Activated T-helper 1 cell treated with anti-CD3 and anti-CD28 coated beads, Interleukin-12 subunit alpha, Interleukin-12 subunit beta, Interleukin-2, Interleukin-4 antibody, amounts not matched to agents 30 ng/mL and 10 ng/mL and 1 ng/mL, durations not matched to agents 14 hours and 24 hours and 36 hours (primary cell): ENCODE measurements around the gene SULT1E1. TPM values are rescaled to one million over a fixed set of nuclear protein-coding genes. Genes with fewer than 3 reads are reported as not detected.

ENCODE experiments used
- DNase-seq: peaks from one replicate; pipeline ENCODE4 v3.0.0; 2021; ENCODE audit warnings: low spot score
- H3K27ac Mint-ChIP-seq: one replicate; pipeline ENCODE4 v1.8.0; 2021; ENCODE audit warnings: mild to moderate bottlenecking, mixed read lengths
- H3K27me3 Mint-ChIP-seq: one replicate; pipeline ENCODE4 v1.8.0; 2022; ENCODE audit warnings: mild to moderate bottlenecking, moderate library complexity, mixed read lengths; ENCODE audit not compliant: insufficient read depth
- H3K36me3 Mint-ChIP-seq: one replicate; pipeline ENCODE4 v1.8.0; 2021; ENCODE audit warnings: low read depth, mixed read lengths
- H3K4me1 Mint-ChIP-seq: one replicate; pipeline ENCODE4 v1.8.0; 2021; ENCODE audit warnings: low read depth, mixed read lengths
- H3K4me3 Mint-ChIP-seq: one replicate; pipeline ENCODE4 v1.8.0; 2021; ENCODE audit warnings: mild to moderate bottlenecking, moderate library complexity, mixed read lengths
- H3K9me3 Mint-ChIP-seq: one replicate; pipeline ENCODE4 v1.8.0; 2021; ENCODE audit warnings: mixed read lengths
- intact Hi-C: fragments of 100-400 bp; cut with micrococcal nuclease; formaldehyde crosslinking; loops from one replicate; pipeline ENCODE4 v1.15.1; 2024
- total RNA-seq: library from RNA; stranded (reverse); gene quantifications from 2 replicates; pipeline ENCODE4 v1.2.3, GENCODE V29; 2022

Gene SULT1E1
- total RNA-seq, 1 donor from 2014 or later: not detected

DNA sequence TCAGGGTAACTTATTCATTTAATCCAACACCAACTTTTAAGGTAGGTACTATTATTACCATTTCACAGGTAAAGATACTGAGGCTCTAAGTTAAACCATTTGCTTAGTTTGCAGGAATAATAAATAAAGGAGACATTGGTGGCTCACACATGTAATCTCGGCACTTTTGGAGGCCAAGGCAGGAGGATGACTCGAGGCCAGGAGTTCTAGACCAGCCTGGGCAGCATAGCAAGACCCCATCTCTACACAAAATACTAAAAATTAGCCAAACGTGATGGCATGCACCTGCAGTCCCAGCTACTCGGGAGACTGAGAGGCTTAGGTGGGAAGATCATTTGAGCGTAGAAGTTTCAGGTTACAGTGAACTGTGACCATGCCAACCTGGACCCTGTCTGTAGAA lies 37.7 kb downstream of the SULT1E1 start:
- peaks cover 5% of the 10 kb centered on the region for H3K4me1 Mint-ChIP-seq
- peaks cover 2% of the 10 kb centered on the region for H3K27me3 Mint-ChIP-seq
- H3K9me3 Mint-ChIP-seq: no peaks in the 10 kb centered on the region
- intact Hi-C loops: no loop called here
- no peak for DNase-seq
- no peak overlapping the region for H3K27ac Mint-ChIP-seq
- no peaks in the 10 kb centered on the region for H3K36me3 Mint-ChIP-seq
- no peak overlapping the region for H3K4me3 Mint-ChIP-seq

DNA sequence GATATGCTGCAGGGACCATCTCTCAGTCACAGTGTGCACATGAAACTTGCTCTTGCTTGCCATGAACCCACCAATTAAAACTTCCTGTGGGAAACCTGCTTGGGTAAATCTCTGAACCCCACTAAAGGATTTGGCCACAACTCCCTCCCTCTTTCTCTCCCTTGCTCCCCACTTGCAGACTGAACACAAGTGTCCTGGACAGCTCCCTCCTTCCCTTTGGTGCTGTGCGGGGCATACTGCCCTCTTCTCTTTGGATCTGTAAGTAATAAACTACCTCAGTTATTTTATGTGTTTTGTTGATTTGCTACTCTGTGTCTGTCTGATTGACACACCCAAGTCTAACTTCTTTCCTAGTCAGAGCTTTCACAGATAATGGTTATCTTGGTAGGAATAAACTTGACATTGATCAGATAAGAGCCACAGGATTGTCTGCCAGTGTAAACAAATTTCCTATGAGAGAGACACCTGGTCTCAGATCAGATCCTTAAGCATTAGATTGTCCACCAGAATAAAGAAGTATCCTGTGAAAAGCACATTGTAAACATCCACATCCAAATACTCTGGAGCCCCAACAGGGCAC lies 41.8 kb downstream of the SULT1E1 start:
- DNase-seq: no peak
- H3K27ac Mint-ChIP-seq: no peak overlapping the region
- H3K9me3 Mint-ChIP-seq: no peaks in the 10 kb centered on the region
- no peak overlapping the region for H3K4me3 Mint-ChIP-seq
- H3K4me1 Mint-ChIP-seq: no peaks in the 10 kb centered on the region
- intact Hi-C loops: no loop called here
- H3K27me3 Mint-ChIP-seq: peaks cover 2% of the 10 kb centered on the region
- no peaks in the 10 kb centered on the region for H3K36me3 Mint-ChIP-seq

DNA sequence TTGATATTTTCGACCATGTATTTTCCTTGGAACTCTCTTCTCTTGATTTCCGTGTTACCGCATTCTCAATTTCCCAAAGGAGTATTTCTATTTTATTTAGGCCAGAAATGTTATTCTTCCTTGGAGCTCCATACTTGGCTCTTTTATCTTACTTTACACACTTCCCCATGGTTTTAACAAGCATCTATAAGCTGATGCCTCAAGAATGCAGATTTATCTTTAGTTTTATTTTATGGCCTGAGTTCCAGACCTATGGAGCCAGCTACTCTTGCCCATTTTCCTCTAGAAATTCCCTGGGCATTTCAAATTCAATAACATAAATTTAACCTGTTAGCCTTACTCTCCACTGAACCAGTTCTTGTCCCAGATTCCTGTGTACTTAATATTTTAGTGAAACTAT lies 43.7 kb downstream of the SULT1E1 start:
- Mint-ChIP-seq H3K36me3 (no peaks in the 10 kb centered on the region), H3K27ac (no peak overlapping the region), H3K9me3 (no peaks in the 10 kb centered on the region), H3K4me3 (no peak overlapping the region), H3K27me3 (peaks cover 2% of the 10 kb centered on the region), H3K4me1 (no peaks in the 10 kb centered on the region)
- no peak for DNase-seq
- intact Hi-C loops: no loop called here

DNA sequence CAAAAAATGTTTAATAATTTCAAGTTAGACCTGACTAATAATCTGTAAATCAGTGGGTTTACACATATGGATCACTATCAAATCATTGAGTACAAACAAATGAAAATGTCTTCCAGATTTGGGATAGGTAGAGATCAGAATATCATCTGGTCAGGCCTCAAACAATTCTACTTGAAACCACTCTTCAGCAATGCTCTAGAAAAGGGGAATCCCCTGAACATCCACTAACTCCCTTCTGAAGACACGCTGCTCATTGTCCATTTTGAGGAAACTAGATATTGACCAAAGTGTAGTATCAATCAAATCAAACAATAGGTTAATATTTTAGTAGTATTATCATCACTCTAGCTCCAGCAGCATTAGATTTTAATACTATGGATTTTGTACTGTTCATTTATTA lies 46.3 kb downstream of the SULT1E1 start:
- no peaks in the 10 kb centered on the region for H3K36me3 Mint-ChIP-seq
- DNase-seq: no peak
- peaks cover 2% of the 10 kb centered on the region for H3K27me3 Mint-ChIP-seq
- no peaks in the 10 kb centered on the region for H3K9me3 Mint-ChIP-seq
- no peak overlapping the region for H3K4me3 Mint-ChIP-seq
- intact Hi-C loops: no loop called here
- H3K27ac Mint-ChIP-seq: no peak overlapping the region
- no peaks in the 10 kb centered on the region for H3K4me1 Mint-ChIP-seq

DNA sequence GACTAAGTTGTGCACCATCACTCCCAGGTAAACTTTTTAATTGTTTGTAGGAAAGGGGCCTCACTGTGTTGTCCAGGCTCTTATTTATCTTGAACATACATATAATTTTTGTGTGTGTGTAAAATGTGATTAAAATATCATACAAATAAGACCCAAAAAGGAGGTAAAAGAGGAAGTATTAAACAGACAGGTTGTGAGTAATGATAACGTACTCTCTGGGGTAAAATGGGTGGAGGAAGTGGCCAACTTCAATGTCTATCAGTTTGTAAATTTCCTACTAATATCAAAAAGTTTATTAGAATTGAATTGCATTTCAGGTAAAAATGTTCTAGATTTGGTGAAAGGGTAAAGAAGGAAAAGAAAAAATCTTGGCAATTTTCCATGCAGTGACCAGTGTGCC lies 48.8 kb downstream of the SULT1E1 start:
- Mint-ChIP-seq H3K9me3 (no peaks in the 10 kb centered on the region), H3K27ac (no peak overlapping the region), H3K36me3 (no peaks in the 10 kb centered on the region), H3K4me1 (no peaks in the 10 kb centered on the region), H3K4me3 (no peak overlapping the region), H3K27me3 (no peaks in the 10 kb centered on the region)
- no peak for DNase-seq
- intact Hi-C loops: no loop called here

DNA sequence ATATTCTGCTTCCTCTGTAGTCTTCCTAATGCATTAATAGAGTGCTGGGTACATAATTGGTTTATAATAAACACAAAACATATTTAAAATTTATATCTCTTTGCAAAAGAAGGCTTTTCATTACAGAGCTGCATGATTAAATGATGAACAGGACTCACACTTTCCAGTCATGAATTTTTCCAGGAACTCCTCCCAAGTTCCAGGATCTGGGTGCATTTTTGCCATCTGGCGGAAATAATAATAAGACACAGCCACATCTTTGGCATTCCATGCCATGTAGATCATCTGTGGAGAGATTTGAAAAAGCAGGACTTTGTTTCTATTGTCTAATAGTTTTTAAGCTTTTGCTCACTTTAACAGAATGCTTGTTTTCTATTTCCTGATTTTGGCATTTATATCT lies 59.3 kb downstream of the SULT1E1 start:
- H3K27ac Mint-ChIP-seq: no peak overlapping the region
- H3K4me1 Mint-ChIP-seq: no peaks in the 10 kb centered on the region
- no peak for DNase-seq
- H3K9me3 Mint-ChIP-seq: no peaks in the 10 kb centered on the region
- H3K27me3 Mint-ChIP-seq: peaks cover 5% of the 10 kb centered on the region
- no peaks in the 10 kb centered on the region for H3K36me3 Mint-ChIP-seq
- no peak overlapping the region for H3K4me3 Mint-ChIP-seq
- intact Hi-C loops: no loop called here

DNA sequence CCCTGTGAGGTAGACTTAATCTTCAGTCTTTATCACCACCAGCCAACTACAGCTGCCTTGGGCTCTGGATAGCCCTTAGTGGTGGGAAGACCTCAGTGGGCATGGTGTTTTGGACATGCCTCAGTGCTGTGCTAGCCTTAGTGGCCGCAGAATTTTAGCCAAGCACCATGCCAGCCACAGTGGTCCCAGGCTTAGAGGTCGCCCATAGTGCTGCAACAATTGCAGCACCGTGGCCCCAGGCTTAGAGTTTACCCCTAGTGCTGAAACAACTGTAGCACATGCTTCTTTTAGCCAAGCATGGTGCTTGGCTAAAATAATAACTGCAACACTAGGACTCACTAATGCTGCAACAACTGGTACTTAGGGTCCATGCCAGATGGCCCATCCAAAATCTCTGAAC lies 60.6 kb downstream of the SULT1E1 start:
- peaks cover 5% of the 10 kb centered on the region for H3K27me3 Mint-ChIP-seq
- no peak overlapping the region for H3K4me3 Mint-ChIP-seq
- intact Hi-C loops: no loop called here
- H3K9me3 Mint-ChIP-seq: no peaks in the 10 kb centered on the region
- H3K4me1 Mint-ChIP-seq: no peaks in the 10 kb centered on the region
- DNase-seq: no peak
- H3K36me3 Mint-ChIP-seq: no peaks in the 10 kb centered on the region
- no peak overlapping the region for H3K27ac Mint-ChIP-seq

DNA sequence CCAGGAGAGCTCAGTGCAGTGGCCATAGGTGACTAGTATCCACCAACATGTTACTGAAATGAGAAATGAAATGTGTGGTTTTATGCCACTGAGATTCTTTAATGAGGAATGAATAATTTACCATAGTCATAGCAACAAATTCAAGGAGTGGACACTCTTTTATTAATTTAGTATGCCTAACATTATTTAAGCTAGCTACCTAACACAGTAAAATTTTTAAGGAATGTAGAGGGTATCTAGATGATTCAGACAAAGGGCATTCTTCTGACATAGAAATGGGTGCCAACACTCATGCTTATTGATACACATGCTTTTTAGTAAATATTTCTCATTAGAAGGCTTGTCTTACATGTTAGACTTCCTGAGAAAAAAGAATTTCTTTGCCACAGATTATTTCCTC lies 66.2 kb downstream of the SULT1E1 start:
- Mint-ChIP-seq H3K27me3 (peaks cover 3% of the 10 kb centered on the region), H3K27ac (no peak overlapping the region), H3K4me3 (no peak overlapping the region), H3K9me3 (no peaks in the 10 kb centered on the region), H3K36me3 (no peaks in the 10 kb centered on the region), H3K4me1 (no peaks in the 10 kb centered on the region)
- intact Hi-C loops: no loop called here
- DNase-seq: no peak

Other genes with a start within 250 kb of the SULT1E1 start
- gene UGT2A2, start 220.5 kb downstream of the SULT1E1 start, total RNA-seq: not detected in 2 replicates
- not detected in 2 replicates for gene UGT2A1, start 206.9 kb downstream of the SULT1E1 start, total RNA-seq
- gene SULT1B1, start 99.5 kb downstream of the SULT1E1 start, total RNA-seq: 0.17 and 0.26 TPM in 2 replicates
- not detected in 2 replicates for gene CSN1S1, start 70.9 kb upstream of the SULT1E1 start, total RNA-seq
- gene CSN2, start 105.6 kb upstream of the SULT1E1 start, total RNA-seq: not detected in 2 replicates
- not detected in 2 replicates for gene STATH, start 135.8 kb upstream of the SULT1E1 start, total RNA-seq
- not detected in 2 replicates for gene HTN3, start 168.3 kb upstream of the SULT1E1 start, total RNA-seq
- not detected in 2 replicates for gene HTN1, start 190.3 kb upstream of the SULT1E1 start, total RNA-seq